GM10266 (cell line): Measurements from ENCODE around the gene MATCAP1.

Experiments used
- DNase-seq: peaks from one replicate; pipeline ENCODE4 v3.0.0; 2012; ENCODE audit errors: extremely low spot score
- TF ChIP-seq, protein P1 (sequence below): IDR thresholded peaks from 2 replicates; pipeline ENCODE4 v1.5.1; 2012; ENCODE audit warnings: mild to moderate bottlenecking, low read depth; ENCODE audit not compliant: control insufficient read depth, insufficient read depth; ENCODE audit errors: missing control alignments

Gene MATCAP1

GRCh38 chr16:67212766-67213165 lies 29.0 kb upstream of the MATCAP1 start:
- DNase-seq, result no peak
- TF ChIP-seq, protein P1, sequence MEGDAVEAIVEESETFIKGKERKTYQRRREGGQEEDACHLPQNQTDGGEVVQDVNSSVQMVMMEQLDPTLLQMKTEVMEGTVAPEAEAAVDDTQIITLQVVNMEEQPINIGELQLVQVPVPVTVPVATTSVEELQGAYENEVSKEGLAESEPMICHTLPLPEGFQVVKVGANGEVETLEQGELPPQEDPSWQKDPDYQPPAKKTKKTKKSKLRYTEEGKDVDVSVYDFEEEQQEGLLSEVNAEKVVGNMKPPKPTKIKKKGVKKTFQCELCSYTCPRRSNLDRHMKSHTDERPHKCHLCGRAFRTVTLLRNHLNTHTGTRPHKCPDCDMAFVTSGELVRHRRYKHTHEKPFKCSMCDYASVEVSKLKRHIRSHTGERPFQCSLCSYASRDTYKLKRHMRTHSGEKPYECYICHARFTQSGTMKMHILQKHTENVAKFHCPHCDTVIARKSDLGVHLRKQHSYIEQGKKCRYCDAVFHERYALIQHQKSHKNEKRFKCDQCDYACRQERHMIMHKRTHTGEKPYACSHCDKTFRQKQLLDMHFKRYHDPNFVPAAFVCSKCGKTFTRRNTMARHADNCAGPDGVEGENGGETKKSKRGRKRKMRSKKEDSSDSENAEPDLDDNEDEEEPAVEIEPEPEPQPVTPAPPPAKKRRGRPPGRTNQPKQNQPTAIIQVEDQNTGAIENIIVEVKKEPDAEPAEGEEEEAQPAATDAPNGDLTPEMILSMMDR, result no peak

GRCh38 chr16:67211674-67212073 lies 27.9 kb upstream of the MATCAP1 start:
- TF ChIP-seq, protein P1, result no peak
- DNase-seq, result no peak

DNA sequence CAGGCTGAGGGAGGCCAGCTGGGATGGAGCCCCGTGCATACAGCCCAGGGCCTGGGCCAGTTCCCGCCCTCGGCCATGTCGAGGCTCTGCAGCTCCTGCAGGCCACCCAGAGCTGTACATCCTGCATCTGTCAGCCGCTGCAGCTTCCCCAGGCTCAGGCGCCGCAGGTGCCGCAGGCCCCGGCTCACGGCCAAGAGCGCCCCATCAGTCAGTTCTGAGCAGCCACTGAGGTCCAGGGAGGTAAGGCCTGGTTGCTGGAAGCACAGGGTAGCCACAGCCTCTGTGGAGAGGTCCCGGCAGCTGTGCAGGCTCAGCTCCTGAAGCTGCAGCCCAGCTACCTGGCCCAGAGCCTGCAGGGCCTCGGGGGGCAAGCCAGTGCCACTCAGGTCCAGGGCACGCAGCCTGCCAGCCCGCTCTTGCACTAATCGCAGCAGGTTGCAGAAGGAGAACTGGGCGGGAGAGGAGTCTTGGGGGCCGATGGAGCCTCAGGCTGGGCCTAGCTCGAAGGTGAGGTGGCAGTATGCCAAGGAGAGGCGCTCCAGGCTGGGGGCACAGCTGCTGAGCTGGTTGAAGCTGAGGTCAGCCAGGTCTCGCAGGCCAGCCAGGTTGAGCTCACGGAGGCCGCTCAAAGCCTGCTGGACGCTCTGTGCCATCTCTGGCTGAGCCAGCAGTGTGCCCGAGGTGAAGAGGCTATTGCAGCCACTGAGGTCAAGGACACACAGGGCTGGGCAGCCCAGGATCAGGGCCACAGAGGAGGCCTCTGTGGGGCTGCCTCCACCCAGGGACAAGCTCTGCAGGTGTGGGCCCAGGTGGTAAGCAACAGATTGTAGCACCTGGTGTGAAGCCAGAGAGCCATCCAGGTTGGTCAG lies 26.5 kb upstream of the MATCAP1 start:
- DNase-seq, result no peak
- TF ChIP-seq, protein P1, result no peak

DNA sequence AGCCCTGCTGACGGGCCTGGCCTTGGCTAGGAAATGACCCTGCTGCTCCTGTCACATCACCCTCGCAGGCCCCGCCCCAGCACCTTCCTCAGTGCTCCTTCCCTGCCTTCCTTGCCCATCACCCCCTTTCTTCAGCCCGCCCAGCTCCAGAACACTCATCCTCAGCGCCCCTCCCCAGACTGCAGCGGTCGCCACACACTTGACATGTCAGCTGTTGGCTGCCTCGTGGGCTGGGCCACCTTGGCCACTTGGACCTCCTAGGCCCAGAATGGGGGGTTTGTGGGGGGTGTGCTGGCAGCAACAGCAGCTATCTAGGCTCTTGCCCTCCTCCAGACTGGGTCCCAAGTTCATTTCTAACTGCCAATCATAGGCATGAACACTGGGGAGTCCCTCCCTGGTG lies 25.8 kb upstream of the MATCAP1 start:
- TF ChIP-seq, protein P1, result no peak
- DNase-seq, result no peak

DNA sequence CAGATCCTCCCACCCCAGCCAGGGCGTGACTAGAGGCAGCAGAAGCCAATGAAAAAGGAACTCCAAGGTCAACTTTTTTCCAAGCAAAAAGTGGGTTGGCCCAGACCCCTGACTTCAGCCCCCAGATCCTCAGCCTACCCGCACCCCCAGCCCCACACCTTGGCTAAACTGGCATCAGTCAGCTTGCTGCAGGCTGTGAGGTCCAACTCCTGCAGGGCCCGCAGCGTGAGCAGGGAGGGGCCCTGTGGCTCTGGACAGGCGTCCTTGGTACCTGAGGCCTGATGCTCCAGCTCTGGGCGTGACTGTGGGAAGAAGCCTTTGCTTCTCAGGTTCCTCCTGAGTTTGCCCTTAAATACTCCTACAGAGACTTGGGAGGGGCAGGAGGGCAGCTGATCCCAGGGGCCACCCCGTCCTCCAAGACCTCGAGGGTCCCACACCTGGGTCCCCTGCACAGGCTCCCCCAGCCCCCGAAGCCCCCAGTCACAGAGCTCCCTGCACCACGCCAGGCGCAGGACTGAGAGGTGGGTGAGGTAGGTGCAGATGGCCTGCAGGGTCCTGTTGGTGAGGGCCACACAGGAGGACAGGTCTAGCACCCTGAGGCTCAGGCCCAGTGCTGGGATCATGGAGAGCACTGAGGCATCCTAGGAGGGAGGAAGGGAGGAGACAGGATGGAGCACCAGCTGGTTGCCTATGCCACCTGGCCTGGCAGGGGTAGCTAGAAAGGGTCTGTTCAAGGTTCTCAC lies 24.6 kb upstream of the MATCAP1 start:
- DNase-seq, result no peak
- TF ChIP-seq, protein P1, result no peak

DNA sequence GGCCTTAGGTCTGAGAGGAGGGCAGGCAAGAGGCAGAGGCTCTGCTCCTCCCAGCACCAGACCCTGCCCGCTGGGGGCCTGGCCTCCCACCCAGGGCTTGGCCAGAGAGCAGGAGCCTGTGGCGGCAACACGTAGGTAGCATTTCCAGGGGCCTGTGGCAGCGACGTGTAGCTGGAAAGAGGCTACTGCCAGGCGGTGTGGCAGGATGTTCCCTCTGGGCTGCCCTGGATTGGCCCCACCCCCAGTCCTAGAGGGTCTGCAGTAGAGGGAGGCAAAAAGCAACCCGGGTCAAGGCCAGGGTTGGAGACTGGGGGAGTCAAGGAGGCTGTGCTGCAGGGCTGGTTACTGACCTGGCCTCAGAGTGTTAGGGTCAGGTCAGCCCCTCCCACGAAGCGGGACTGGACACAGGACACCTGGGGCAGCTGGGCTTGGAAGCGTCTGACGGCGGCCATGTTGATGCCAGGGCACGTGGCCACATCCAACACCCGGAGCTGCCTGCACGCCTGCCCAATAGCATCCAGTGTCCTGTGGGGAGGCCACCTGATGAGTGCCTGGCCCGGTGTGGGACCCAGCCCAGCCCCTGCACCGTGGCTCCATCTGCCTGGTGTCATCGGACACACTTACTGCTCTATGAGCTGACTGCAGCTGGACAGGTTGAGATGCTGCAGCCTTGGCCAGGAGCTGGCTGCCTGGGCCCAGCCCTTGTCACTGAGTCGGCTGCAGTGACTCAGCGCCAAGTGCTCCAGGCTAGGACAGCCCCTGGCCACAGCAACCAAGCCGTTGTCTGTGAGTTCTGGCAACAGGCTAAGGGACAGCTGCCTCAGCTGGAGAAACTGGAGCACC lies 23.7 kb upstream of the MATCAP1 start:
- DNase-seq, result no peak
- TF ChIP-seq, protein P1, result no peak
